Heart left ventricle (tissue), 13 donors: ENCODE data around the gene GALNT2.

Experiments
- POLR2A ChIP-seq, 2 donors: fragments of 450-650 bp; IDR thresholded peaks; one replicate each; pipeline ENCODE4 v1.6.1; 2017; ENCODE audit warnings: antibody characterized with exemption in 2 of 2, mild to moderate bottlenecking in 2 of 2, moderate library complexity in 2 of 2
- TF ChIP-seq, protein P1 (sequence below), 12 donors: fragments of 200-600 bp; sonication (generic) in 4 of 12; IDR thresholded peaks; one replicate each; pipeline versions ENCODE4 v1.5.0 to v1.8.0; 2018 to 2022; ENCODE audit warnings: antibody characterized with exemption in 12 of 12, mild to moderate bottlenecking in 5 of 12
- donor health status: ischemic (EF 13 %, LVEDD 7.1; RV severe dilation, severe dysfunction).
- donor health status: DM: no; HTN: yes; CAD: no.
- donor health status: DM: no; HTN: no; CAD: no.
- donor health status: ischemic (EF 25% LVEDD 6.9; RV normal size, moderate dysfunction).
- donor health status: ischemic (EF 25% LVEDD 5.7; RV mildly dilated, moderate dysfunction).
- donor health status: ischemic (EF 35%, LVEDD 5.7; RV mildly dilated, moderate dysfunction).
- donor health status: nonischemic (EF 11% LVEDD 7.7; RV severe dilation, severe dysfunction).
- donor health status: DM: yes; HTN: yes; CAD: no.
- donor health status: PGD.
- donor health status: ischemic (EF 29% LVEDD 5.4; RV normal size, mild dysfunction).
- donor health status: nonischemic (EF 23%, LVEDD 6.1; RV moderate dilation, normal function).

DNA sequence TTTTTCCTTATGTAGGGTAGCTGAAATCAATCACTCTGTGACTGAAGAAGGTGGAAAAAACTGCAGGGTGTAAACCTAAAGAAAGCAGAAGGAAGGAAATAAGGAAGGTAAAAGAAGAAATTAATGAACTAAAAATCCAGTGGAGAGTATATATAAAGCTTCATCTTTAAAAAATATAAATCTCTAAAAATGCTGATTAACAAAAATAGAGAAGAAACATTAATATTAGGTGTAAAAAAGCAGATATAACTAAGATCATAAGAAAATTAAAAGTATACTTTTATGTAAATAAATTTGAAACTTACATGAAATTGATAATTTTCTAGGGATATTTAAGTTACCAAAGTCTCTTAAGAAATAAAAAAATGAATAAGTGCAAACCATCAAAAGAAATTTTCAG lies 159.8 kb downstream of the GALNT2 start:
- TF ChIP-seq, protein P1, sequence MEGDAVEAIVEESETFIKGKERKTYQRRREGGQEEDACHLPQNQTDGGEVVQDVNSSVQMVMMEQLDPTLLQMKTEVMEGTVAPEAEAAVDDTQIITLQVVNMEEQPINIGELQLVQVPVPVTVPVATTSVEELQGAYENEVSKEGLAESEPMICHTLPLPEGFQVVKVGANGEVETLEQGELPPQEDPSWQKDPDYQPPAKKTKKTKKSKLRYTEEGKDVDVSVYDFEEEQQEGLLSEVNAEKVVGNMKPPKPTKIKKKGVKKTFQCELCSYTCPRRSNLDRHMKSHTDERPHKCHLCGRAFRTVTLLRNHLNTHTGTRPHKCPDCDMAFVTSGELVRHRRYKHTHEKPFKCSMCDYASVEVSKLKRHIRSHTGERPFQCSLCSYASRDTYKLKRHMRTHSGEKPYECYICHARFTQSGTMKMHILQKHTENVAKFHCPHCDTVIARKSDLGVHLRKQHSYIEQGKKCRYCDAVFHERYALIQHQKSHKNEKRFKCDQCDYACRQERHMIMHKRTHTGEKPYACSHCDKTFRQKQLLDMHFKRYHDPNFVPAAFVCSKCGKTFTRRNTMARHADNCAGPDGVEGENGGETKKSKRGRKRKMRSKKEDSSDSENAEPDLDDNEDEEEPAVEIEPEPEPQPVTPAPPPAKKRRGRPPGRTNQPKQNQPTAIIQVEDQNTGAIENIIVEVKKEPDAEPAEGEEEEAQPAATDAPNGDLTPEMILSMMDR (IDR thresholded peaks at IDR 0.05), result no peak
- no peak for TF ChIP-seq POLR2A (IDR thresholded peaks at IDR 0.05)
